ENCODE results near the gene SLC39A5. TPM values are rescaled to one million over a fixed set of nuclear protein-coding genes. Genes with fewer than 3 reads are reported as not detected.

Gene SLC39A5
- total and polyA plus RNA-seq, 2 of the 13 experiments (the other 11 are each of a cell fraction or from before 2014, with no cell fraction given): 59.7 to 101 TPM

- TF ChIP-seq AKNA (CRISPR knock-in tag; IDR thresholded peaks at IDR 0.05; ENCODE audit: borderline replicate concordance): no peak
- no peak for TF ChIP-seq GMEB2 (CRISPR knock-in tag; IDR thresholded peaks at IDR 0.05; ENCODE audit: low read depth)
- TF ChIP-seq FIP1L1 (IDR thresholded peaks at IDR 0.05; ENCODE audit: borderline replicate concordance, insufficient read depth, low read depth, low read length): no peak
- TF ChIP-seq MEIS2 (CRISPR knock-in tag; IDR thresholded peaks at IDR 0.05): no peak
- 0 out of 2 replicates have a peak, but pooled peaks have one; percentile 23 for TF ChIP-seq ZNF646 (CRISPR knock-in tag; IDR thresholded peaks at IDR 0.05)
- no peak for TF ChIP-seq SKIL (CRISPR knock-in tag; IDR thresholded peaks at IDR 0.05; ENCODE audit: borderline replicate concordance)
Observed at GRCh38 chr12:56188131-56188777, 41.6 kb upstream of the SLC39A5 start (continued).

All from HepG2 (cell line).